ENCODE results near the gene STX8.
"Not testable (repeated sequence)": the region's sequence is repeated elsewhere in the genome, so short reads cannot be mapped to it uniquely, and the experiment has no call there.

STX8 gene

DNA sequence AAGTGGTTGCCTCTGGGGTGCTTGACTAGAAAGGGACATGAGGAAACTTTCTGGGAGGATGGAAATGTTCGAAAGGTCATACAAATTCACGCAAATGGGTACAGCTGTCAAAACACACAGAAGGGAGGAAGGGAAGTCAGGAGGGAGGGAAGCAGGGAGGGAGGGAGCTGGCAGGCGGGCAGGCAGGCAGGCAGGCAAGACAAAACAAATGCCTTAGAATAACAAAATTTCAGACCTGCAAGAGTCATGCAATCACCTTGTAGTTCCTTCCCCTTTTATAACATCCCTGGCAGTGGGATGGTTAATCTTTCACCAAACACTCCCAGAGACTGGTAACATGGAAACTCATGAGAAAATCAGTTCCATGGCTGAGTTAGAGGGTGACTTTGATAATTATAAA is 189.2 kb downstream of the STX8 start:
- no peak for DNase-seq (ENCODE audit: low spot score)

GRCh38 chr17:9383826-9384225 is 191.8 kb downstream of the STX8 start:
- DNase-seq (ENCODE audit: low spot score), result no peak

DNA sequence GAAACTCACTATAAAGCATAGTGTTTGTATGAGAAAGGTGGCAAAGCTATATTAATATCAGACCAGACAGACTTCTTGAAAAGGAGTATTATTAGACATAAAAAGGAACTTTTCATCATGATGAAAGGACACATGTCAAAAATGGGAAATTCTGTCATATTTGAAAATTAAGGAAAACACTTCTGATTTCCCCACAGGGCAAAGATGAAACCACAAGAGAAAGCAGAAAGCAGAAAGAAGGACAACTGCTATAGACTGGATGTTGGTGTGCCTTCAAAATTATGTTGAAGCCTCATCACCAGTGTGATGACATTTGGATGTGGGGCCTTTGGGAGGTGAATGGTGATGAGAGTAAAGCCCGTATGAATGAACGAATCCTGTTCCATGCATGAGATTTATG is 193.0 kb downstream of the STX8 start:
- DNase-seq (ENCODE audit: low spot score), result no peak

- DNase-seq (ENCODE audit: low spot score), result no peak
Observed at GRCh38 chr17:9381068-9381467, 194.6 kb downstream of the STX8 start.

- DNase-seq (ENCODE audit: low spot score), result no peak
Observed at GRCh38 chr17:9380361-9380760, 195.3 kb downstream of the STX8 start.

GRCh38 chr17:9376177-9376576 is 199.4 kb downstream of the STX8 start:
- not testable (repeated sequence) for DNase-seq (ENCODE audit: low spot score)

- no peak for DNase-seq (ENCODE audit: low spot score)
Observed at GRCh38 chr17:9371019-9371418, 204.6 kb downstream of the STX8 start.

DNA sequence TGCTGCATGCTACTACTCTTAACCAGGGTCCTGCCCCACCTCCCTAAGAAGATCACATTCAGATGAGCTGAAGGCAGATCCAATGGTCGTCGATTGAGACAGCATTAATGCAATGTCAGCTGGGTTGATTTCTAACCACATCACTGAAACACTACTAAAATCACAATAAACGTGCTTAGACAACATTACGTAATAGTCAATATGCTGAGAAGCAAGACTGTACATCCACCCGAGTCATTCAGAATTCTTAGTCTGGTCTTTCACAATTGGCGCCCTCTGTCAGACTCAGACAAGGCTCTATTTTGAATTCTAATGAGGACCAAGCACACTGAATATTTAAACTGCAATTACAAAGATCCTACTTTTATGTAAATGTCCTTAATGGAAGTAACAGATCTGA is 205.2 kb downstream of the STX8 start:
- no peak for DNase-seq (ENCODE audit: low spot score)

GRCh38 chr17:9368631-9369030 is 207.0 kb downstream of the STX8 start:
- no peak for DNase-seq (ENCODE audit: low spot score)

- no peak for DNase-seq (ENCODE audit: low spot score)
Observed at GRCh38 chr17:9367156-9367555, 208.5 kb downstream of the STX8 start.

DNA sequence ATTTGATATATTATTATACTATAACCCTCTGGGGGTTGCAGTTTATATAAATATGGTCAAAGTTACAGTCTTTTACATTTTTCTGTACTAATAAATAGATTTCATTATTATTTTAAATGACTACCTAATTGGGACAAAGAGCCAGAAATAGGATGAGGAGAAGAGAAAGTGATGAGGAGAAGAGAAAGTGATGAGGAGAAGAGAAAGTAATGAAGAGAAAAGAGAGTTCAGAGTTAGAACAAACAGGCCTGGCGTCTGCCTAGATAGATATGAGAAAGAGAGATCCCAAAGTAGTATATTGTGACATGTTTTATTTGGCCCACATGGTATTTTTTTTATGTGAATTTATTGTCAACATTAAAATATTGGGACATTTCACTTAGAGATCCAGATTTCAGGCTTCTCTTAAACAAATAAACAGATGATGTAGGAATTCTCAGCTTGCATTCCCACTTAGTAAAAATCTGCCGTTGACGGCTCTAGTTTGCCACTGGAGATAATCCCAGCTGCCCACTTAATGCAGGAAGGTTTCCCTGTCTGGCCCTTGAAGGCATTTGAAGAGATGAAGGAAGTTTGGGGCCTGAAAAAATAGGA is 210.7 kb downstream of the STX8 start:
- DNase-seq (ENCODE audit: low spot score), result no peak

GRCh38 chr17:9363440-9364350 is 211.9 kb downstream of the STX8 start:
- no peak for DNase-seq (ENCODE audit: low spot score)

DNA sequence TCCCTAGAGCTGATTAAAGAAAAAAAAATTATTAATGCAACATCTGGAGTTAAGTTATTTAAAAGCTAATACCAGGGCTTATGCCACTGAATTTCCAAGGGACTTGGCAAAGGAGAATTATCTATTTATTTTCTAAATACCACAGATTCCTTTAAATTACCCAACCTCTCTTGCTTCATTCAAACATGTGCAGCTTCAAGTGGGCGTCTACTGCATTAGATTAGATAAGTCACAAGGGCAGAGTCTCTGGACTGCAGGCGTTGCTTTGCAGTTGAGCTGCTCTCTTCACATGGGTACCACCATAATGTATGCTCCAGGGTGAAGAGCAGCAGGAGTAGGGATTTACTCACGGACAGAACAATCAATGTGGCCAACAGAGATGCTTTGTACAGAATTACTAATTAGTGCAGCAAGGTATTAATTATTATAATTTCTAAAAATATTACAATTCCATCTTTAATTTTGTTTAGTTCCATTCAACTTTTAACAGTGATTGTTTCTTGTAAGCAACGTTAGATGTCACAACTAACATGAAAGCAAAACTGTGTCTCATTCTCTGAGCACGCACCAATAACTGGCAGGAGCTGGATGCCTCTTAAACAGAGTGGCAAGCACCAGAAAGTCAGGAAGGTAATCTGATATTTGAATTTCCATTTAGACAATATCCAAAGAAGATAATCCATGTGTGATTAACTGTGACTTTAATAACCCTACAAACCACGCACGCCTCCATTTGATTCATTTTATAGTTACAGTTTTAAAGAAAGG is 214.2 kb downstream of the STX8 start:
- DNase-seq (ENCODE audit: low spot score), result no peak

GRCh38 chr17:9360677-9361081 is 214.9 kb downstream of the STX8 start:
- no peak for DNase-seq (ENCODE audit: low spot score)

DNA sequence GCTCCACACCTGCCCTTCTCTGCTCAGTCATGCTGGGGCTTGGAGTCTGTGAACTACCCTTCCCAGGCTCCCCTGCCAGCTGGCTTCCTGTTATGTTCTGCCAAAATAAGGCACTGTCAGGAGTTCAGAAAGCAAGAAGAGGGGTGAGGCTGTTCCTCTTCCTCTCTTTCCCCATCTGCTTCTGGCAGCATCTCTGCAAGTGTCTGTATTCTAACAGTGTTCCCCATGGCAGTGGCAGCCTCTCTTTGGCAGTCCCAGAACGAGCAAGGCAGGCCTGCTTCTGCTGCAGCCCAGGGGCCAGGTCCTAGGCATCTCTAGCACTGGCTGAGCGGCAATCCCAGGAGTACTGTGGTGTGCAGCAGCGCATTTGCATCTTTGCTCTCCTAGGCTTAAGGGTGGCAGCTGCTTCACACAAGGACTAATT is 219.1 kb downstream of the STX8 start:
- DNase-seq (ENCODE audit: low spot score), result no peak

DNA sequence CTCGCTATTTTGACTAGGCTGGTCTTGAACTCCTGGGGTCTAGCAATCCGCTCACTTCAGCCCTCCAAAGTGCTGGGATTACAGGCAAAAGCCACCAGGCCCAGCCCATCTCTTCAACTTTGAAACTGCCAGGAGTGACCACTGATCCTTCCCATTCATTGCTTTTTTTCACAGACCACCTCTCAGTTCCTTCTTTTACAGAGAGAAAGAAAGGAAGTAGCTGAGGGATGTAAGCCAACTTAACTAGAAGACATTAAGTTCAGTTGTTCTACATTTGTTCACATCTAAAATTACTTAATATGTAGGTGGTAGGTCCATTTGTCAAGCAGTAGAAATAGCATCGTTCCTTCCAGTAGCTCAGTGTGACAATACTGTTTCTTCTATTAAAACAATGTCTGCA is 219.8 kb downstream of the STX8 start:
- DNase-seq (ENCODE audit: low spot score), result no peak

- DNase-seq (ENCODE audit: low spot score), result not testable (repeated sequence)
Observed at GRCh38 chr17:9355231-9355630, 220.4 kb downstream of the STX8 start.

- no peak for DNase-seq (ENCODE audit: low spot score)
Observed at GRCh38 chr17:9350080-9350479, 225.5 kb downstream of the STX8 start.

DNA sequence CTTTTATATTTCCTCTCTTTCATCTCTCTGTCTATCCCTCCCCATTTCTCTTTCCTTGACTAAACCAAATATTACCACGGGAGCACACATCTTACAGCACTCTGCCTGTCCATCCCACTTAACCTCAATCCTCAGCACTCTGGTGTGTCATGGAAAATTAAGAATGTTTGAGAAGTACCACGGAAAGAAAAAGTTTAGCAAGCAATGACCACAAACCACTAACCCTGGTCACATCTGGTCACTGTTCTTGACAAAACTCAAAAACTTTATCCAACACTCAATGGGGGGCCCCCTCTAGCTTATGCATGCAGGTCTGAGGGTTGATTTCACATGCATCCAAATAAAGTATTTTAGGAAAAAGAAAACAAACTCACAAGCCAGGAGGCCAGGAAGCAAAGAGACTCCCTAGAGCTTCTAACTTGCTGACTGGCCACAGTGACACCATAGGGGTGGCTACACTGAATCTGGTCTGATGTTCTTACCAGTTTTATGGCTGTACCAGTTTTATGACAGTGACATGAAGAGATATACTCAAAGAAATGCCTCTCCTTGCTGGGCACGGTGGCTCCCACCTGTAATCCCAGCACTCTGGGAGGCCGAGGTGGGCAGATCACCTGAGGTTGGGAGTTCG is 229.2 kb downstream of the STX8 start:
- DNase-seq (ENCODE audit: low spot score), result no peak

- DNase-seq (ENCODE audit: low spot score), result no peak
Observed at GRCh38 chr17:9343516-9343915, 232.1 kb downstream of the STX8 start.

- DNase-seq (ENCODE audit: low spot score), result no peak
Observed at GRCh38 chr17:9342225-9342624, 233.4 kb downstream of the STX8 start.

- DNase-seq (ENCODE audit: low spot score), result no peak
Observed at GRCh38 chr17:9339958-9340357, 235.7 kb downstream of the STX8 start.
